HG02970 (cell line): ENCODE measurements around the gene DNER.

ENCODE experiments used
- ATAC-seq: cut with Tn5 transposase; IDR thresholded peaks from one replicate; pipeline ENCODE4 v1.9.1; 2021; ENCODE audit warnings: mild to moderate bottlenecking, moderate library complexity, moderate number of reproducible peaks; ENCODE audit not compliant: unreplicated experiment, low FRiP score

The DNER gene

DNA sequence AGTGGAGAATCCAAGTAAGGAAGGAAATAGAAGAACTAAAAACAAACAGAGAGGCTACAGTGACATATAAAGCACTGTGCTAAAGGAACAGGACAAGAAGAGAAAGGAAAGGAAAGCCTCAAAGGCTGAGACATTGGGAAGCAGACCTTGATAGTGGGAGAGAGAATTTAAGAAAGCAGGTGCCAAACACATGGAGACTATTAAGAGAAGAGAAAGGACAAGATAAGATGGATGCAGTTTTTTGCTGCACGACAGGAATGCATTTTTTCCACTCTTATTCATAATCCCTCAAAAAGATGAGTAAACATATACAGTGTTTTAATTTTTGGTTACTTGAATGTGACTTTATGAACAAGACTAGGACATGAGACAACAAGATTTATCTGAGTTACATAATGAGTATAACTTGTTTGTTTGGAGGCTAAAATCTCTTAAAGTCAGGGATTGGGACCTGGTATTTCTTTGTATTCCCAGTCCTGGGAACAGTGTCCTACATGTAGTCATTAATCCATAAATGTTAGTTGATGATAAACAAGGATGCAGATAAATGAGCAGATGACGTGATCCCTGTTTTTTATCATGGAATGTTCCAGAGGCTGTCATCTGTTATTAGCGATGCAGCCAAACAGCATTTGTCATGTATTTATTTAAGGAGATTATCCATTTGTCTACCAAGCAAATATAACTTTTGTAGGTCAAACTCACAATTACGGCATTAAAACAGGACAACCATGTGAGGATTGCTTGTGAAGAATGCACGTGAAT, 141.7 kb downstream of the DNER start:
- ATAC-seq, result no peak

DNA sequence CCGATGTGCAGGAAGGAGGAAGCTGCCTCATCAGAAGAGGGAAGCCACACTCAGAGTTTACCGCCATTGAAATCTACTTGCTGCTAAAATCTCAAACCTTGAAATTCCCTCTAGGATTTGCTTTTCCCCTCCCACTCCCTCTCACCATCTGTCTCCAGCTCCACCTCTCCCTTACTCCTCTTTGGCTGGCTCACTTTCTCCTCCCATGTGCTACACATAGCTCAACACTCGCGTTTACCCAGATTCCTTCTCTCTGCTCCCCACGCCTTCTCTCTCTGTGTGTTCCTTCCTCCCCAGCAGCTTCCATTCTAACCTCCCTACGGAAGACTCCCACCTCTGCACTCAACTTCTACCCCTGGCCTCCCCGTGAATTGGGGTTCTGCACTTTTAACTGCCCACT, 143.1 kb downstream of the DNER start:
- no peak for ATAC-seq

GRCh38 chr2:229566370-229566769, 148.0 kb downstream of the DNER start:
- no peak for ATAC-seq

- no peak for ATAC-seq
Observed at GRCh38 chr2:229564300-229564907, 150.0 kb downstream of the DNER start.

DNA sequence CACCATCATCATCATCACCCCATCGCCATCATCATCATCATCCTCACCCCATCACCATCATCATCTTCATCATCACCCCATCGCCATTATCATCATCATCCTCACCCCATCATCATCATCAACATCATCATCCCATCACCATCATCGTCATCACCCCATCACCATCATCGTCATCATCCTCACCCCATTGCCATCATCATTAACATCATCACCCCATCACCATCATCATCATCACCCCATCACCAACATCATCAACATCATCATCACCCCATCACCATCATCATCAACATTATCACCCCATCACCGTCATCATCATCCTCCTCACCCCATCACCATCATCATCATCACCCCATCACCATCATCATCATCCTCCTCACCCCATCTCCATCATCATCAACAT, 151.0 kb downstream of the DNER start:
- ATAC-seq, result no peak

GRCh38 chr2:229562472-229563127, 151.8 kb downstream of the DNER start:
- ATAC-seq, result no peak

GRCh38 chr2:229559986-229560385, 154.4 kb downstream of the DNER start:
- ATAC-seq, result no peak

GRCh38 chr2:229553091-229553490, 161.3 kb downstream of the DNER start:
- no peak for ATAC-seq

DNA sequence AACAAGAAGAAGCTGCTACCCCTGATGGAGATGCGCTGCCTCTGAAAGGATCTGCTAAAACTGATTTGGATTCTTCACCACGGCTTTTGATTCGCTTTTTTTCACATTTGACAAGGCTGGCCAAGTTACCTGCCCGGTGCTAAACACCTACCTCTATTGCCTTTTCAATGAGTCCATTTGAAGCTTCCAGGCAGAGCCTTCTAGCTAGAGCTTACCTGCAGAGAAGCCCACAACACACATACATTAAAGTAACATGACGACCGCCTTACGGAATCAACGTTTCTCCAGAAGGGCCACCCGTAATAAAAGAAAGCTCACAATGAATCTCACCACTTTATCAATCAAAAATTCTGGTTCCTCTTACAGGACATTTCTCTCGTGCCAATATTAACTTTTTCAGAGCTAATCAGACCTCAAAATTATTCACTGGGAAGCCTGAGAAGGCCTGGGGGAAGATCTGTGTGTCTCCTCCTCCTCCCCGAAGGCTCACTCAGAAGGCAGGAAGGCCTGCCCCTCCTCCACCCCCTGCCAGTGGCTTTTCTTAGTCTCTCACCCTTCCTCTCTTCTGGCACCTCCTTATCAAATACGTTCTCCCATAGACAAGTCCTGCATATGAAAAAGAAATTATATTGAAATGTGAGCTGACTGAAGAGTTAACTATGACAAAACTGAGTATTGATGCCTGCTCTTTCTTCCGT, 171.0 kb downstream of the DNER start:
- ATAC-seq, result no peak

GRCh38 chr2:229539628-229540027, 174.7 kb downstream of the DNER start:
- no peak for ATAC-seq

DNA sequence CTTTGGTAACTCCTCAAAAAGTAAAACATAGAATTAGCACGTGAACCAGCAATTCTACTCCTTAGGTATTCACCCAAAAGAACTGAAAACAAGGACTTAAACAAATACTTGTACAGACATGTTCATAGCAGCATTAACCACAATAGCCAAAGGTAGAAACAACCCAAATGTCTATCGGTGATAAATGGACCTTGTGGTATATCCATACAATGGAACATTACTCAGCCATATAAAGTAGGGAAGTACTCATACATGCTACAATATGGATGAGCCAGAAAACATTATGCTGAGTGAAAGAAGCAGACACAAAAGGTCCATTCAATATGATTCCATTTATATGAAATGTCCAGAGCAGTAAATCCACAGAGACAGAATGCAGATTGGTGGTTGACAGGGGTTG, 182.8 kb downstream of the DNER start:
- no peak for ATAC-seq

DNA sequence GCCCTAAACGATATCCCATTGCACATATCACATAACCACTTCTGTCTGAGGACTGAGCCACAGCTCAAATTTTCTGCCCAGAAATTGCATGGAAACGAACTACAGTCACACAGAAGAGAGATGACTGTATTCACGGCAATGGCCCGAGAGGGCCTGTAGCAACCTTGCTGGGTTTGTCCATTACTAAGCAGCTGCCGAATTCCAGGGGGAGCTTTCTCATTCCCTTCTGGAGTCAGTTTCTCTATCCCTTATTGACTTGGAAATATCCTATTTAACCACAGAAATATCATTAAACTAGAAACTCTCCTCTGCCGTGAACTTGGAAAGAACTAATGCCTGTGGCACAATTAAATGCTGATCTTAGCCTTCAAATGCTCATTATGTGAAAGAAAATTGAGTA, 183.9 kb downstream of the DNER start:
- no peak for ATAC-seq

- ATAC-seq, result no peak
Observed at GRCh38 chr2:229528846-229529245, 185.5 kb downstream of the DNER start.

- no peak for ATAC-seq
Observed at GRCh38 chr2:229526951-229527350, 187.4 kb downstream of the DNER start.

- ATAC-seq, result no peak
Observed at GRCh38 chr2:229524799-229525198, 189.6 kb downstream of the DNER start.

DNA sequence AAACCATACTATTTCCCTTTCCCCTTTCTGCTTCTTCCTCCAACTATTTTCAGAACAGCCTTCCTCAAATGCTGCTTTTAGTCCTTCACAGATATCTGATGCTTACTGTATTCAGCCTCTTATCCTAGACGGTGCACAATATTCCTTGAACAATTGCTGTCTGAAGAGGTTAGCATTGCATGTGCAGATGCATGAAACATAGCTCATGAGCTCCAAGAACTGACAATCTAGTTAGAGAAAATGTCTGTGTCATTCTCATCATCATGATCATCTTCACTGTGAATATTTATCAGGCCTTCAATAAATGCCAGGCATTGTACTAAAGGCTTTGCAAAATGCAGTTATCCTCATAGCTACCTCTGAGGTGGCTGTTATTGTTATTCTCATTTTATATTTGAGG, 190.7 kb downstream of the DNER start:
- ATAC-seq, result no peak

DNA sequence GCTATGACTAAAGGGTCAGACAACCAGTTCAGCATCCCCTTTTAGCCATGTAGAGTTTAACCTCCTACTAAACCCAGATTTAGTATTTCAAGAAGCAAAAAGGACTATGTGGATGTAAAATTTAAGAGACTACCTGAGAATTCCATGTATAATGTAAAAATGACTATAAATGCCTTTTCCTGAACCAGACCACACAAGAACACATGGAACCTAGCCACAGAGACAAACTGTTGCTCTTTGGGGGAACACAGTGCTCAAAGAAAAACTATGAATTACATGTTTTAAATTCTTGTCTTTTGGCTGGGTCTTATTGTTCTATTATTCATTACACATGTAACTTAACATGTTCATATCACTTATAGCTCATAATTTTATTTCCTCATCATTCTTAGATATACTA, 192.8 kb downstream of the DNER start:
- no peak for ATAC-seq

GRCh38 chr2:229520691-229521096, 193.7 kb downstream of the DNER start:
- ATAC-seq, result no peak

DNA sequence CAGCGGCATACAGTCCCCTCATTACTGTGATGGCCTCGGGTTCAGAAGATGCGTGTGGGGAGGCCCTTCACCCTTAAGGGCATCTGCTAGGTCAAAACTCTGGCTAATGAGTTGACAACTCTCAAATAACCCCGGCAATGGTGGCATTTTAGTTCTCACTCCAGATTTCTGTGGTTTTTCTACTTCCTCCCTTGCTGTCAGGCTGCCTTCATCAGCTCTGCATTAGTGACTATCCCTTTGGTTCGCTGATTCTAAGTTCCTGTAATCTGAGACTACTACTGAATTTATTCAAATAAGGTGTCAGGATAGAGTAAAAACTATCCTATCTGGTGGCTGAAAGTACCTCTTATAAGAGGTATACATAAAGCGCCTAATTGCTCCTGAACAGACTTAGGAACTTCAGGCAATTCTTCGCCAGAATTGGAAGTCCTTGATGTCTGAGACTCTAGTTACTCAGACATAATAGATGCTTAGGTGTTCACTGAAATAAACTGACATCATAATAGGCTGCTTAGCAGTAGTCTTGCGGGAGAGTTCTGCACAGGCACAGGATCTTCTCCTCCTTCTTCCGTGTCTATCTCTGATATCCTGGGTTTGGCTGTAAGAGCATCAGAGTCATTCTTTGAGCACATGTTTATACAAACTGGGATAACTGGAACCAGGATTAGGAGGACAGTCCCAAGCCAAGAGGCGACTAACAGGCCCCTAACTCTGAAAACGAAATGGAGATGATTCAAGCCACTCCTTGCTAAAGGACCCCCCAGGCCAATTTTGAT, 194.5 kb downstream of the DNER start:
- no peak for ATAC-seq

GRCh38 chr2:229514273-229514895, 200.0 kb downstream of the DNER start:
- ATAC-seq, result no peak
